ENCODE data around the gene ZBP1. TPM values are rescaled to one million over a fixed set of nuclear protein-coding genes. Genes with fewer than 3 reads are reported as not detected.

ZBP1 gene
- total RNA-seq: not detected
- long read RNA-seq: 0 reads

- TF ChIP-seq CTCF (IDR thresholded peaks at IDR 0.05; ENCODE audit: borderline replicate concordance): no peak
- Histone ChIP-seq H3K27ac (replicated peaks) (peak within 1 kb of the TSS; percentile 30), H3K4me1 (peaks cover 10% of the 10 kb centered on the region), H3K9me3 (replicated peaks) (peaks cover 14% of the 10 kb centered on the region), H3K36me3 (no peaks in the 10 kb centered on the region), H3K27me3 (ENCODE audit: low read depth) (peaks cover 64% of the 10 kb centered on the region), H3K4me3 (peak within 1 kb of the TSS; percentile 9)
- intact Hi-C loops (cut with micrococcal nuclease): no loop called here
- no peak for DNase-seq
Observed at GRCh38 chr20:57620274-57620990, at the start of gene ZBP1. Gene ZBP1 (minus strand): TSS chr20:57620426. CDS start chr20:57620295, 131 bp downstream.

- H3K36me3 ChIP-seq: no peaks in the 10 kb centered on the region
- intact Hi-C loops (cut with micrococcal nuclease): no loop called here
- no peak for DNase-seq
- no peak for TF ChIP-seq CTCF (IDR thresholded peaks at IDR 0.05; ENCODE audit: borderline replicate concordance)
- no peaks in the 10 kb centered on the region for H3K27me3 ChIP-seq (ENCODE audit: low read depth)
- H3K27ac ChIP-seq (replicated peaks): no peak overlapping the region
- peaks cover 57% of the 10 kb centered on the region for H3K4me1 ChIP-seq
- H3K9me3 ChIP-seq (replicated peaks): no peaks in the 10 kb centered on the region
- no peak overlapping the region for H3K4me3 ChIP-seq
Observed at GRCh38 chr20:57669632-57670031, 49.4 kb upstream of the ZBP1 start.

- Histone ChIP-seq H3K9me3 (replicated peaks) (no peaks in the 10 kb centered on the region), H3K36me3 (no peaks in the 10 kb centered on the region), H3K27ac (replicated peaks) (no peak overlapping the region), H3K4me3 (no peak overlapping the region), H3K4me1 (peaks cover 48% of the 10 kb centered on the region), H3K27me3 (ENCODE audit: low read depth) (no peaks in the 10 kb centered on the region)
- no peak for TF ChIP-seq CTCF (IDR thresholded peaks at IDR 0.05; ENCODE audit: borderline replicate concordance)
- intact Hi-C loops (cut with micrococcal nuclease): no loop called here
- no peak for DNase-seq
Observed at GRCh38 chr20:57667924-57668782, 47.9 kb upstream of the ZBP1 start.

GRCh38 chr20:57667388-57667787, 47.2 kb upstream of the ZBP1 start:
- no peaks in the 10 kb centered on the region for H3K36me3 ChIP-seq
- no peak for DNase-seq
- no peak overlapping the region for H3K27ac ChIP-seq (replicated peaks)
- TF ChIP-seq CTCF (IDR thresholded peaks at IDR 0.05; ENCODE audit: borderline replicate concordance): no peak
- H3K9me3 ChIP-seq (replicated peaks): no peaks in the 10 kb centered on the region
- intact Hi-C loops (cut with micrococcal nuclease): no loop called here
- peaks cover 42% of the 10 kb centered on the region for H3K4me1 ChIP-seq
- H3K27me3 ChIP-seq (ENCODE audit: low read depth): no peaks in the 10 kb centered on the region
- no peak overlapping the region for H3K4me3 ChIP-seq

- Histone ChIP-seq H3K27me3 (ENCODE audit: low read depth) (no peaks in the 10 kb centered on the region), H3K4me1 (peaks cover 37% of the 10 kb centered on the region), H3K4me3 (no peak overlapping the region), H3K27ac (replicated peaks) (no peak overlapping the region), H3K9me3 (replicated peaks) (no peaks in the 10 kb centered on the region), H3K36me3 (no peaks in the 10 kb centered on the region)
- no peak for DNase-seq
- intact Hi-C loops (cut with micrococcal nuclease): no loop called here
- no peak for TF ChIP-seq CTCF (IDR thresholded peaks at IDR 0.05; ENCODE audit: borderline replicate concordance)
Observed at GRCh38 chr20:57666834-57667157, 46.6 kb upstream of the ZBP1 start.
